H1 (cell line): ENCODE measurements around the gene DICER1. TPM values are rescaled to one million over a fixed set of nuclear protein-coding genes. Genes with fewer than 3 reads are reported as not detected.

Experiments
- CTCF ChIA-PET: fragments of 300-600 bp; sonication (Branson Sonifier 250); formaldehyde crosslinking; loops from one replicate; lab custom pipeline; 2021; ENCODE audit not compliant: partially characterized antibody; lab: Charles Lee
- POLR2A ChIA-PET: fragments of 300-600 bp; sonication (Branson Sonifier 250); formaldehyde crosslinking; loops from one replicate; lab custom pipeline; 2021; ENCODE audit warnings: inconsistent platforms; ENCODE audit not compliant: partially characterized antibody; lab: Charles Lee
- DNase-seq, 2 experiments: peaks; one replicate each; pipeline versions ENCODE4 v3.0.0 to v3.0.0-alpha.2; 2010 to 2022; ENCODE audit warnings: low spot score in 2 of 2, low read depth in 1 of 2, mixed read lengths in 1 of 2
- FAIRE-seq: peaks from 2 replicates; lab custom pipeline; 2011; peaks lifted over from hg19 to GRCh38; lab: Jason Lieb, UNC
- H2AFZ ChIP-seq: 2 replicates; pipeline ENCODE4 v1.8.1; 2012; ENCODE audit warnings: low read length, inconsistent platforms
- H2AK5ac ChIP-seq: 2 replicates; pipeline ENCODE4 v1.6.1; 2013; ENCODE audit warnings: low read depth, low read length
- H2BK120ac ChIP-seq: replicated peaks from 2 replicates; pipeline ENCODE3; 2013; ENCODE audit warnings: low read depth, low read length, inconsistent platforms
- H2BK12ac ChIP-seq: 2 replicates; pipeline ENCODE4 v1.6.1; 2013; ENCODE audit warnings: low read depth, low read length
- H2BK15ac ChIP-seq: 2 replicates; pipeline ENCODE4 v1.6.1; 2013; ENCODE audit warnings: low read length
- H2BK20ac ChIP-seq: 2 replicates; pipeline ENCODE4 v1.6.1; 2013; ENCODE audit warnings: low read length
- H2BK5ac ChIP-seq: 2 replicates; pipeline ENCODE4 v1.6.1; 2013; ENCODE audit warnings: low read depth, low read length
- H3K14ac ChIP-seq: 2 replicates; pipeline ENCODE4 v1.6.1; 2013; ENCODE audit warnings: inconsistent platforms; ENCODE audit not compliant: insufficient read length
- H3K18ac ChIP-seq: 2 replicates; pipeline ENCODE4 v1.6.1; 2013; ENCODE audit warnings: low read length; ENCODE audit errors: extremely low read depth
- H3K23ac ChIP-seq: 2 replicates; pipeline ENCODE4 v1.6.1; 2013; ENCODE audit warnings: inconsistent platforms; ENCODE audit not compliant: insufficient read length
- H3K23me2 ChIP-seq: 2 replicates; pipeline ENCODE4 v1.6.1; 2013; ENCODE audit warnings: low read depth, low read length
- H3K27ac ChIP-seq: 2 replicates; pipeline ENCODE4 v1.6.1; 2011; ENCODE audit warnings: low read depth, low read length, inconsistent platforms
- H3K27me3 ChIP-seq, 4 experiments: replicated peaks in 1 of 4; 1 replicate in 1 of 4; 2 replicates in 3 of 4; pipeline versions ENCODE4 v1.6.1 to v1.8.1; 2011 to 2013; ENCODE audit warnings: low read length in 3 of 4, mild to moderate bottlenecking in 3 of 4, inconsistent platforms in 2 of 4, mixed read lengths in 2 of 4, moderate library complexity in 1 of 4; ENCODE audit not compliant: control insufficient read depth in 3 of 4, insufficient read depth in 3 of 4; ENCODE audit errors: extremely low read depth in 1 of 4
- H3K36me3 ChIP-seq, 4 experiments: 2 replicates each; pipeline versions ENCODE4 v1.6.1 to v1.8.1; 2011 to 2013; ENCODE audit warnings: mild to moderate bottlenecking in 4 of 4, low read length in 3 of 4, moderate library complexity in 2 of 4, control low read depth in 1 of 4, inconsistent platforms in 1 of 4; ENCODE audit not compliant: insufficient read depth in 4 of 4, control insufficient read depth in 2 of 4
- H3K4ac ChIP-seq: replicated peaks from 2 replicates; pipeline ENCODE3; 2013; ENCODE audit warnings: low read length, low read depth, mixed read lengths, inconsistent platforms; ENCODE audit not compliant: insufficient read length
- H3K4me1 ChIP-seq, 4 experiments: replicated peaks in 1 of 4; 1 replicate in 1 of 4; 2 replicates in 3 of 4; pipeline versions ENCODE4 v1.6.1 to v1.8.1; 2011 to 2013; ENCODE audit warnings: low read length in 3 of 4, inconsistent platforms in 2 of 4, mixed read lengths in 1 of 4; ENCODE audit not compliant: insufficient read depth in 4 of 4, control insufficient read depth in 3 of 4
- H3K4me2 ChIP-seq, 2 experiments: 2 replicates each; pipeline versions ENCODE4 v1.6.1 to v1.8.1; 2011 to 2013; ENCODE audit warnings: low read depth in 2 of 2, low read length in 2 of 2, control low read depth in 1 of 2, inconsistent platforms in 1 of 2, mild to moderate bottlenecking in 1 of 2; ENCODE audit not compliant: insufficient read depth in 1 of 2
- H3K4me3 ChIP-seq, 4 experiments: fragments of 200-600, 300-600 bp in 1 of 4; sonication (generic), shearing (Covaris generic), sonication (Bioruptor Twin) in 1 of 4; 2 replicates each; pipeline versions ENCODE4 v1.5.1 to v1.8.1; 2011 to 2016; ENCODE audit warnings: low read length in 4 of 4, low read depth in 3 of 4, control low read depth in 2 of 4, inconsistent platforms in 2 of 4, mild to moderate bottlenecking in 2 of 4, mixed read lengths in 1 of 4, moderate library complexity in 1 of 4; ENCODE audit not compliant: insufficient read depth in 2 of 4; ENCODE audit errors: extremely low read depth in 1 of 4
- H3K56ac ChIP-seq: replicated peaks from 2 replicates; pipeline ENCODE3; 2013; ENCODE audit warnings: low read depth, mild to moderate bottlenecking, mixed read lengths, low read length, inconsistent platforms; ENCODE audit not compliant: insufficient read length
- H3K79me1 ChIP-seq: 2 replicates; pipeline ENCODE4 v1.6.1; 2013; ENCODE audit warnings: low read depth, low read length, control low read depth
- H3K79me2 ChIP-seq, 2 experiments: 2 replicates each; pipeline versions ENCODE4 v1.6.1 to v1.8.1; 2012 to 2013; ENCODE audit warnings: low read length in 2 of 2, mild to moderate bottlenecking in 2 of 2, inconsistent platforms in 1 of 2; ENCODE audit not compliant: insufficient read depth in 2 of 2, control insufficient read depth in 1 of 2
- H3K9ac ChIP-seq, 4 experiments: replicated peaks in 1 of 4; 1 replicate in 1 of 4; 2 replicates in 3 of 4; pipeline versions ENCODE4 v1.6.1 to v1.8.1; 2011 to 2013; ENCODE audit warnings: low read depth in 3 of 4, low read length in 3 of 4, control low read depth in 2 of 4, mild to moderate bottlenecking in 2 of 4, moderate library complexity in 2 of 4, inconsistent platforms in 1 of 4; ENCODE audit errors: extremely low read depth in 1 of 4
- H3K9me3 ChIP-seq, 2 experiments: 2 replicates each; pipeline versions ENCODE4 v1.6.1 to v1.8.1; 2012 to 2013; ENCODE audit warnings: mild to moderate bottlenecking in 2 of 2, moderate library complexity in 2 of 2, control low read depth in 1 of 2, inconsistent platforms in 1 of 2, low read depth in 1 of 2, low read length in 1 of 2, mixed read lengths in 1 of 2; ENCODE audit not compliant: insufficient read depth in 2 of 2
- H4K20me1 ChIP-seq, 2 experiments: replicated peaks in 1 of 2; 2 replicates each; pipeline versions ENCODE3 to v1.8.1; 2011 to 2013; ENCODE audit warnings: inconsistent platforms in 2 of 2, low read length in 2 of 2, mild to moderate bottlenecking in 1 of 2; ENCODE audit not compliant: insufficient read depth in 2 of 2, control insufficient read depth in 1 of 2
- H4K5ac ChIP-seq: 2 replicates; pipeline ENCODE4 v1.6.1; 2013; ENCODE audit warnings: low read length, low read depth, mixed read lengths, inconsistent platforms; ENCODE audit not compliant: insufficient read length
- H4K8ac ChIP-seq: 2 replicates; pipeline ENCODE4 v1.8.0; 2013; ENCODE audit warnings: mild to moderate bottlenecking, moderate library complexity, low read length, inconsistent platforms; ENCODE audit not compliant: insufficient read depth; ENCODE audit errors: extremely low read depth
- H4K91ac ChIP-seq: replicated peaks from 2 replicates; pipeline ENCODE3; 2013; ENCODE audit warnings: low read length, mixed read lengths, inconsistent platforms; ENCODE audit not compliant: insufficient read length
- EGR1 ChIP-seq: IDR thresholded peaks from 2 replicates; pipeline ENCODE4 v1.6.1; 2011; ENCODE audit warnings: low read depth, low read length, borderline replicate concordance
- GTF2F1 ChIP-seq: IDR thresholded peaks from 2 replicates; pipeline ENCODE4 v1.6.1; 2012; ENCODE audit warnings: low read depth, low read length, improper control_type of control experiment, borderline replicate concordance
- WGBS, 2 experiments: shearing (Covaris generic) in 1 of 2; methylation state at CpG; one replicate each; pipeline versions ENCODE4 v1.1.6 to v1.1.7; 2013 to 2015; ENCODE audit warnings: low lambda C conversion rate in 2 of 2, mixed read lengths in 2 of 2, inconsistent platforms in 1 of 2, low coverage in 1 of 2, missing lambda C conversion rate in 1 of 2; ENCODE audit not compliant: insufficient replicate concordance in 2 of 2, insufficient coverage in 1 of 2, insufficient read length in 1 of 2; ENCODE audit errors: extremely low coverage in 1 of 2, missing lambda C conversion rate in 1 of 2; 5-methylcytosine and 5-hydroxymethylcytosine counted together
- polyA plus RNA-seq, 7 experiments: library from polyadenylated mRNA; depleted of rRNA in 3 of 7; stranded (reverse) in 5 of 7; unstranded in 2 of 7; fragments of >200 nt in 5 of 7; fragments of 200-250 nt in 2 of 7; gene quantifications; 1 replicate in 5 of 7; 2 replicates in 1 of 7; 4 replicates in 1 of 7; pipeline versions ENCODE4 v1.2.1 to v1.2.3, GENCODE V29; 2011 to 2013; ENCODE audit warnings: missing spikeins in 2 of 7, mixed read lengths in 2 of 7
- total RNA-seq: library from RNA; stranded (reverse); fragmentation: NEBNext Ultra II Directional; extraction: Animal tissue kit (Norgen Biotek cat#: 25700); gene quantifications from 2 replicates; pipeline ENCODE4 v1.2.1, GENCODE V29; 2021
- TF ChIP-seq, protein P1 (sequence below): IDR thresholded peaks from 2 replicates; pipeline ENCODE4 v1.6.1; 2012; ENCODE audit warnings: inconsistent platforms

The DICER1 gene
- total and polyA plus RNA-seq, 2 of the 8 experiments (the other 6 are each of a cell fraction or from before 2014, with no cell fraction given) = 11.9 to 61.8 TPM

DNA sequence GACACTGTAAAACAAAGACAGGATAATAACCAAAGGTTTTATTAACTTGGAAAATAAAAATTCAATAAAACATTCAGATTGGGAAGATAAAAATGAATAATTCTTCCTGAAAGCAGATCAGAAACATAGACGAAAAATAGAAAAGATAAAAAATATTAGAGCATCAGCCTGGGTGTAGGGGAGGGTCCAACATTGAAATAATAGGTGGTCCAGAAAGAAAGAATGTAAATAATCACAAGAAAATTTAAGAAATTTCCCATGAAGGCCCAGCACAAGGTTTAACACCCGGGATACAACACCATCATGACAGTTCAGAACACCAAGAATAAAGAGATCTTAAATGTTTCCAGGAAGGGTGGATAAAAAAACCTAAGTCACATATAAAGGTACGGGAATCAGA is 31.1 kb upstream of the DICER1 start:
- Histone ChIP-seq H2AFZ (no peak overlapping the region), H4K91ac (no peak overlapping the region), H2BK12ac (no peak overlapping the region), H4K8ac (no peak overlapping the region), H4K20me1 (no peaks in the 10 kb centered on the region), H2AK5ac (no peak overlapping the region), H2BK5ac (no peak overlapping the region), H3K27ac (no peak overlapping the region), H3K56ac (no peak overlapping the region), H3K4ac (no peak overlapping the region), H3K23ac (no peak overlapping the region), H3K18ac (no peak overlapping the region), H3K14ac (no peak overlapping the region), H3K4me1 (no peaks in the 10 kb centered on the region; a peak in 1 of 7 replicates), H3K9me3 (no peaks in the 10 kb centered on the region), H3K27me3 (no peaks in the 10 kb centered on the region), H3K9ac (no peak overlapping the region), H3K23me2 (no peaks in the 10 kb centered on the region), H2BK120ac (no peak overlapping the region), H4K5ac (no peak overlapping the region), H3K36me3 (no peaks in the 10 kb centered on the region), H3K4me2 (no peak overlapping the region), H3K79me2 (no peaks in the 10 kb centered on the region), H3K79me1 (no peaks in the 10 kb centered on the region), H2BK20ac (no peak overlapping the region), H2BK15ac (no peak overlapping the region), H3K4me3 (no peak overlapping the region)
- FAIRE-seq = no peak
- 85% methylated on average over 3 of the region's 3 CpGs; no CpG with 5 or more reads in 1 of the 2 experiments for WGBS, 2 experiments
- no peak for DNase-seq
- ChIA-PET POLR2A (interaction anchor here (0.9 kb wide), 1 partner anchor 9 kb away, joined by 3 read pairs; no protein-coding TSS in a partner anchor), CTCF (no interaction called here)
- TF ChIP-seq GTF2F1 (no peak), EGR1 (no peak)
- TF ChIP-seq, protein P1, sequence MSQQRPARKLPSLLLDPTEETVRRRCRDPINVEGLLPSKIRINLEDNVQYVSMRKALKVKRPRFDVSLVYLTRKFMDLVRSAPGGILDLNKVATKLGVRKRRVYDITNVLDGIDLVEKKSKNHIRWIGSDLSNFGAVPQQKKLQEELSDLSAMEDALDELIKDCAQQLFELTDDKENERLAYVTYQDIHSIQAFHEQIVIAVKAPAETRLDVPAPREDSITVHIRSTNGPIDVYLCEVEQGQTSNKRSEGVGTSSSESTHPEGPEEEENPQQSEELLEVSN = no peak
